HCT116 (cell line): Measurements from ENCODE around the gene USP24. TPM values are rescaled to one million over a fixed set of nuclear protein-coding genes. Genes with fewer than 3 reads are reported as not detected.

Experiments
- ATAC-seq: fragments of 200-7000 bp; cut with Tn5 transposase; 2 replicates; pipeline ENCODE4 v1.9.1; 2020; ENCODE audit warnings: mild to moderate bottlenecking, moderate library complexity
- BruUV-seq: library from RNA; stranded (reverse); fragments of 400-500 nt; replicated peaks from 2 replicates; lab custom pipeline; 2021; lab: Mats Ljungman, UMichigan
- CTCF ChIA-PET: fragments of 300-600 bp; sonication (Branson Sonifier 250); formaldehyde crosslinking; loops from one replicate; lab custom pipeline; 2021; ENCODE audit warnings: antibody characterized with exemption; lab: Charles Lee
- POLR2A ChIA-PET: fragments of 300-600, 350-600 bp; sonication (Branson Sonifier 250); formaldehyde crosslinking; loops from one replicate; lab custom pipeline; 2021; ENCODE audit warnings: antibody characterized with exemption; lab: Charles Lee
- RAD21 ChIA-PET, 2 experiments: fragments of 300-600 bp; sonication (Branson Sonifier 250); formaldehyde crosslinking; loops; one replicate each; lab custom pipeline; 2023; ENCODE audit warnings: low total read pairs in 2 of 2; ENCODE audit not compliant: uncharacterized antibody in 2 of 2, unreplicated experiment in 2 of 2, low non-redundant PET in 1 of 2; lab: Charles Lee
- DNase-seq: peaks from one replicate; pipeline ENCODE4 v3.0.0-alpha.2; 2010; ENCODE audit warnings: low read depth, low spot score
- H2AFZ ChIP-seq: fragments of 200-600 bp; shearing (Covaris generic), sonication (generic); 2 replicates; pipeline ENCODE4 v1.6.1; 2017; ENCODE audit warnings: low read depth, mixed run types, mixed read lengths, antibody characterized with exemption, low read length; ENCODE audit not compliant: poor library complexity, severe bottlenecking
- H3K27ac ChIP-seq: 2 replicates; pipeline ENCODE4 v1.5.1; 2012; ENCODE audit warnings: low read depth, low read length
- H3K27me3 ChIP-seq: fragments of 200-600 bp; sonication (generic); 2 replicates; pipeline ENCODE4 v1.6.1; 2016; ENCODE audit warnings: mixed run types, low read length, mixed read lengths; ENCODE audit not compliant: insufficient read depth
- H3K36me3 ChIP-seq, 2 experiments: fragments of 200-500 bp in 1 of 2; fragments of 200-600 bp in 1 of 2; sonication (Bioruptor generic) in 1 of 2; sonication (generic) in 1 of 2; 2 replicates each; pipeline versions ENCODE4 v1.5.1 to v1.6.1; 2014 to 2016; ENCODE audit warnings: low read length in 2 of 2, inconsistent platforms in 1 of 2, mixed read lengths in 1 of 2, mixed run types in 1 of 2; ENCODE audit not compliant: insufficient read depth in 2 of 2, control insufficient read depth in 1 of 2
- H3K4me1 ChIP-seq, 2 experiments: fragments of 200-600 bp in 1 of 2; sonication (generic) in 1 of 2; 2 replicates each; pipeline versions ENCODE4 v1.5.1 to v1.6.1; 2012 to 2017; ENCODE audit warnings: low read length in 2 of 2, inconsistent platforms in 1 of 2, mild to moderate bottlenecking in 1 of 2, mixed read lengths in 1 of 2, mixed run types in 1 of 2, moderate library complexity in 1 of 2; ENCODE audit not compliant: insufficient read depth in 2 of 2, control insufficient read depth in 1 of 2
- H3K4me2 ChIP-seq: fragments of 200-600 bp; sonication (generic); 2 replicates; pipeline ENCODE4 v1.6.1; 2017; ENCODE audit warnings: mixed run types, low read length, mixed read lengths
- H3K4me3 ChIP-seq, 2 experiments: fragments of 200-600 bp in 1 of 2; sonication (generic) in 1 of 2; replicated peaks in 1 of 2; 2 replicates each; pipeline ENCODE4 v1.5.1; 2011 to 2016; ENCODE audit warnings: low read length in 2 of 2, control low read depth in 1 of 2, low read depth in 1 of 2, mild to moderate bottlenecking in 1 of 2, mixed read lengths in 1 of 2, mixed run types in 1 of 2
- H3K79me2 ChIP-seq: fragments of 200-600 bp; sonication (generic); 2 replicates; pipeline ENCODE4 v1.6.1; 2017; ENCODE audit warnings: mild to moderate bottlenecking, mixed run types, low read length, moderate library complexity, mixed read lengths; ENCODE audit not compliant: insufficient read depth
- H3K9ac ChIP-seq: fragments of 200-600 bp; sonication (generic); 2 replicates; pipeline ENCODE4 v1.6.1; 2016; ENCODE audit warnings: low read length, mixed read lengths
- H3K9me2 ChIP-seq: fragments of 200-600 bp; sonication (generic), shearing (Covaris generic); 2 replicates; pipeline ENCODE4 v1.6.1; 2017; ENCODE audit warnings: mixed run types, mild to moderate bottlenecking, moderate library complexity; ENCODE audit not compliant: insufficient read depth
- H3K9me3 ChIP-seq, 2 experiments: fragments of 200-500 bp in 1 of 2; fragments of 200-600 bp in 1 of 2; sonication (Bioruptor generic) in 1 of 2; sonication (generic) in 1 of 2; 2 replicates each; pipeline ENCODE4 v1.6.1; 2014 to 2017; ENCODE audit warnings: low read length in 2 of 2, mixed read lengths in 2 of 2, inconsistent platforms in 1 of 2, low read depth in 1 of 2, mild to moderate bottlenecking in 1 of 2, mixed run types in 1 of 2, moderate library complexity in 1 of 2; ENCODE audit not compliant: control insufficient read depth in 1 of 2, insufficient read depth in 1 of 2
- H4K20me1 ChIP-seq: fragments of 200-600 bp; sonication (generic), shearing (Covaris generic); 2 replicates; pipeline ENCODE4 v1.6.1; 2017; ENCODE audit warnings: mixed run types, mild to moderate bottlenecking, moderate library complexity; ENCODE audit not compliant: insufficient read depth
- CEBPB ChIP-seq: IDR thresholded peaks from 2 replicates; pipeline ENCODE4 v1.6.1; 2012; ENCODE audit warnings: low read depth
- EZH2 ChIP-seq: fragments of 200-600 bp; sonication (generic); IDR thresholded peaks from 2 replicates; pipeline ENCODE4 v1.6.1; 2017; ENCODE audit warnings: antibody characterized with exemption, mixed run types
- EZH2phosphoT487 ChIP-seq: fragments of 200-600 bp; IDR thresholded peaks from 2 replicates; pipeline ENCODE4 v1.6.1; 2018; ENCODE audit warnings: antibody characterized with exemption, borderline replicate concordance
- SP1 ChIP-seq: IDR thresholded peaks from 2 replicates; pipeline ENCODE4 v1.6.1; 2012; ENCODE audit warnings: low read depth
- SRF ChIP-seq: IDR thresholded peaks from 2 replicates; pipeline ENCODE4 v1.6.1; 2012; ENCODE audit warnings: low read depth
- ZFX ChIP-seq: fragments of 450-650 bp; IDR thresholded peaks from 2 replicates; pipeline ENCODE4 v1.6.1; 2017
- intact Hi-C: fragments of 100-400 bp; cut with micrococcal nuclease; formaldehyde crosslinking; loops from 2 replicates; pipeline ENCODE4 v1.10.0; 2022
- total RNA-seq: library from RNA; stranded (reverse); gene quantifications from one replicate; pipeline ENCODE4 v1.2.1, GENCODE V29; 2021; ENCODE audit not compliant: unreplicated experiment
- TF ChIP-seq, protein P1 (sequence below): IDR thresholded peaks from 2 replicates; pipeline ENCODE4 v1.6.1; 2011; ENCODE audit warnings: mild to moderate bottlenecking, low read length, moderate library complexity; ENCODE audit not compliant: insufficient replicate concordance; ENCODE audit errors: extremely low read depth
- TF ChIP-seq, protein P2 (sequence below), 3 experiments: fragments of 200-600 bp in 1 of 3; sonication (generic) in 1 of 3; IDR thresholded peaks in 2 of 3; conservative IDR thresholded peaks in 1 of 3; 2 replicates each; pipeline ENCODE4 v1.5.1; 2012 to 2017; ENCODE audit warnings: low read depth in 2 of 3, low read length in 2 of 3, antibody characterized with exemption in 1 of 3, borderline replicate concordance in 1 of 3, control low read depth in 1 of 3, mild to moderate bottlenecking in 1 of 3, mixed read lengths in 1 of 3, mixed run types in 1 of 3, moderate library complexity in 1 of 3; ENCODE audit not compliant: insufficient read depth in 1 of 3

The USP24 gene
- total RNA-seq, 1 experiment from 2014 or later, result 34.2 TPM

DNA sequence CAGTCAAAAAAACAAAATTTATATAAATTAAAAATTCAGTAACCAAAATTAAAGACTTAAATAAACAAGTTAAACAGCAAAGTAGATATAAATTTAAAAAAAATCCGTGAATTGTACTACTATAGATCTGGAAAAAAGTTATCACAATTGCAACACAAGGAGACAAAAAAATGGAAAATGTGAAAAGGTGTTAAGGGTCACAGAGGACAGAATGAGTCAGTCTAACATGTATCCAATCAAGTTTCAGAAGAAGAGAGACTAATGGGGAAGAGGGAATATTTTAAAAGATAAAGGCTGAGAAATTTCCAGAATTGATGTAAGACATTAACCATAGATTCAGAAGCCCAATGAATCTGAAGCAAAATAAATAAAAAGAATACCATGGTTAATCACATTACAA, 46.0 kb downstream of the USP24 start:
- intact Hi-C loops, result no loop called here
- H4K20me1 ChIP-seq, result no peaks in the 10 kb centered on the region
- H3K79me2 ChIP-seq, result 0 out of 2 replicates have a peak, but pooled peaks cover 4% of the 10 kb centered on the region
- RAD21 ChIA-PET, result no interaction called here
- CTCF ChIA-PET, result no interaction called here
- no peaks in the 10 kb centered on the region for H3K9me2 ChIP-seq
- TF ChIP-seq CEBPB (no peak), EZH2phosphoT487 (no peak), ZFX (no peak), SRF (no peak), SP1 (no peak), EZH2 (no peak)
- TF ChIP-seq, protein P1, sequence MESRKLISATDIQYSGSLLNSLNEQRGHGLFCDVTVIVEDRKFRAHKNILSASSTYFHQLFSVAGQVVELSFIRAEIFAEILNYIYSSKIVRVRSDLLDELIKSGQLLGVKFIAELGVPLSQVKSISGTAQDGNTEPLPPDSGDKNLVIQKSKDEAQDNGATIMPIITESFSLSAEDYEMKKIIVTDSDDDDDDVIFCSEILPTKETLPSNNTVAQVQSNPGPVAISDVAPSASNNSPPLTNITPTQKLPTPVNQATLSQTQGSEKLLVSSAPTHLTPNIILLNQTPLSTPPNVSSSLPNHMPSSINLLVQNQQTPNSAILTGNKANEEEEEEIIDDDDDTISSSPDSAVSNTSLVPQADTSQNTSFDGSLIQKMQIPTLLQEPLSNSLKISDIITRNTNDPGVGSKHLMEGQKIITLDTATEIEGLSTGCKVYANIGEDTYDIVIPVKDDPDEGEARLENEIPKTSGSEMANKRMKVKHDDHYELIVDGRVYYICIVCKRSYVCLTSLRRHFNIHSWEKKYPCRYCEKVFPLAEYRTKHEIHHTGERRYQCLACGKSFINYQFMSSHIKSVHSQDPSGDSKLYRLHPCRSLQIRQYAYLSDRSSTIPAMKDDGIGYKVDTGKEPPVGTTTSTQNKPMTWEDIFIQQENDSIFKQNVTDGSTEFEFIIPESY, result no peak
- TF ChIP-seq, protein P2, sequence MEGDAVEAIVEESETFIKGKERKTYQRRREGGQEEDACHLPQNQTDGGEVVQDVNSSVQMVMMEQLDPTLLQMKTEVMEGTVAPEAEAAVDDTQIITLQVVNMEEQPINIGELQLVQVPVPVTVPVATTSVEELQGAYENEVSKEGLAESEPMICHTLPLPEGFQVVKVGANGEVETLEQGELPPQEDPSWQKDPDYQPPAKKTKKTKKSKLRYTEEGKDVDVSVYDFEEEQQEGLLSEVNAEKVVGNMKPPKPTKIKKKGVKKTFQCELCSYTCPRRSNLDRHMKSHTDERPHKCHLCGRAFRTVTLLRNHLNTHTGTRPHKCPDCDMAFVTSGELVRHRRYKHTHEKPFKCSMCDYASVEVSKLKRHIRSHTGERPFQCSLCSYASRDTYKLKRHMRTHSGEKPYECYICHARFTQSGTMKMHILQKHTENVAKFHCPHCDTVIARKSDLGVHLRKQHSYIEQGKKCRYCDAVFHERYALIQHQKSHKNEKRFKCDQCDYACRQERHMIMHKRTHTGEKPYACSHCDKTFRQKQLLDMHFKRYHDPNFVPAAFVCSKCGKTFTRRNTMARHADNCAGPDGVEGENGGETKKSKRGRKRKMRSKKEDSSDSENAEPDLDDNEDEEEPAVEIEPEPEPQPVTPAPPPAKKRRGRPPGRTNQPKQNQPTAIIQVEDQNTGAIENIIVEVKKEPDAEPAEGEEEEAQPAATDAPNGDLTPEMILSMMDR (IDR thresholded peaks at IDR 0.05 in 2 of 3, conservative IDR thresholded peaks at IDR 0.05 in 1 of 3; ENCODE audit: borderline replicate concordance in 1 of 3, insufficient read depth in 1 of 3, low read depth in 2 of 3, low read length in 2 of 3), result no peak
- TF ChIP-seq, all 23 proteins: peak for 0
- Histone ChIP-seq H3K36me3 (peaks cover 5 to 16% of the 10 kb centered on the region in 2 experiments; a peak in 2 of 4 replicates), H2AFZ (no peak overlapping the region), H3K4me3 (no peak overlapping the region), H3K4me1 (no peaks in the 10 kb centered on the region), H3K9me3 (no peaks in the 10 kb centered on the region), H3K27me3 (no peaks in the 10 kb centered on the region), H3K9ac (no peak overlapping the region), H3K4me2 (no peak overlapping the region), H3K27ac (no peak overlapping the region)
- ATAC-seq (no peak), DNase-seq (no peak)
- POLR2A ChIA-PET, result no interaction called here
- no TSS peak for BruUV-seq
